GM11168 (cell line): ENCODE measurements around the gene HENMT1.

Source experiments
- in situ Hi-C: fragments of 300-500 bp; cut with MboI; formaldehyde crosslinking; loops from one replicate; pipeline ENCODE4 v1.12.0; 2022; ENCODE audit warnings: low sequenced_read_pairs; ENCODE audit not compliant: unreplicated experiment

The HENMT1 gene

GRCh38 chr1:108636876-108637275, 24.0 kb downstream of the HENMT1 start:
- in situ Hi-C loops, result no loop called here

DNA sequence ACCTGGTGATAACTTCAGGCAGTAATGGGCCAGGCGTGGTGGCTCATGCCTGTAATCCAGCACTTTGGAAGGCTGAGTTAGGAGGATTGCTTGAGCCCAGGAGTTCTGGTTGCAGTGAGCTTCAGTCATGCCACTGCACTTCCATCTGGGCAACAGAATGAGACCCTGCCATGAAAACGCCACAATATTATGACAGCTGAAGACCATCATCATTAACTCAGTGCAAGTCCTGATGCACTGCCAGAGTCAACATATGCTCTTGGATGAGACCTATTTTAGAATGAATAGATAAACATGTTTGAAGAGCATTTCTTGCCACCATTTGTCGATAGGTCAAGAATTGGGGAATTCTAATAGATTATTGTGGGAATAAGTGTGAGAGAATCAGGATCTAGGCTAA, 26.4 kb downstream of the HENMT1 start:
- in situ Hi-C loops, result no loop called here

DNA sequence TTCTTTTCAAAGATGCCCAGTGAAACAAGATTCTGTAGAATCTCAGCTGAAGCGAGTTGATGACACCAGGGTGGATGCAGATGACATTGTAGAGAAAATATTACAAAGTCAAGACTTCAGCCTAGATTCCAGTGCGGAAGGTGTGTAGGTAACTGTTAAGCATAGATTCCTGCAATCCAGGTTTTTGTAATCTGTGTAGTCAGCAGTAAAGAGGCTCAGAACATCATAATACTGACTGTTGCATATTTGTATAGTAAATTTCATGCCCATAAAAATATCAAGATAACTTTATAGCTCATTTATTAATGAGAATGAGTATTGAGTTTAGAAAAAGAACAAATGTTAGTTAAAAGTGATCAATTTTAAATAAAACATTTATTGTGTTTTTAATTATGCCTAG, 32.2 kb downstream of the HENMT1 start:
- in situ Hi-C loops, result no loop called here

- in situ Hi-C loops, result no loop called here
Observed at GRCh38 chr1:108627951-108628350, 32.9 kb downstream of the HENMT1 start.

DNA sequence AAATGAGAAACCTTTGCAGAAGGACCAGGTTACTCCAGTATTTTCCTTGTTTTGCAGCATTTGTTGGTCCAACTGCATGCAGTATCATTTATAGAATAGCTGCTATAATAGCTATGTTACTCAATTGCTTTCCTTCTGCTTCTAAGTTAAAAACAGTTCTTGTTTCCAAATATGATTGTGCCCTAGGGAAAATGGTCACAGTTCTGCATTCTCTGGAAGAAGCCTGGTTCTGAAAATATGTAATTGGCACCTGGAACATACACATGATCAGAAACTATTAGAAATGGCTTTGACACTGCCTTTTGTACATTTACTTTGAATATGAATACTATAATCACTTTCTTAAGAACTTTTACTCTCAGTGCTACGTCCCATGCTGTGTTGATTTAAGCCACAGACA, 33.6 kb downstream of the HENMT1 start:
- in situ Hi-C loops, result no loop called here

DNA sequence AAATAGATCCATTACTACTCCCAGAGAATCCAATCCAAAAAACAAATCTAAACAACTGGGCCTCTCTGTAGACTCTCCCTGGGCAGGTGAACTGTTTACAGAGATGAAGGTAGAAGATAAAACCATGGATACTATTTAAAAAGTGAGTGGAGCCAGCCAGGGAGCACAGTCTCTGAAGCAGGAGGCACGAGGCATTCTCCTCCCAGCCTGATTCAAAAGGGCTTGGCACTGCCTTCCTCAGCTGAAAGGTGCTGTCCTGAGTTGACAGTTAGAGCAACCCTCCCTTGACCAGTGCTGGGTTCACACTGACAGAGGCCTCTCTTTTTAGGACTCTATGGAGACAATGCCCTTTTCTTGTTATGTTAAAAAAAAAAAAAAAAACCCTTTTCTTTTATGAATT, 36.8 kb downstream of the HENMT1 start:
- in situ Hi-C loops, result no loop called here

DNA sequence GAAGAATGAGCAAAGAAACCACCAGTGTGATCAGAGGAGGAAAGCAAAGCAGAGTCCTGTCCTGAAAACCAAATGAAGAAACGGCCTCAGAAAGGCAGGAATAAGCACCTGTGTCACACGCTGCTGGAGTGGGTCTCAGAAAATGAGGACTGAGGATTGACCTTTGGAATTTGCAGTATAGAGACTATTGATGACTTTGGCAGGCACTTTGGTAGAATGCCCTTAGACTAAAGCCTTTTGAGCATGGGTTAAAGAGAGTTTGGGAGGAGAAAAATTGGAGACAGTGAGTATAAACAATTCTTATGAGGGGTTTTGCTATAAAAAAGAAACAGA, 43.2 kb downstream of the HENMT1 start:
- in situ Hi-C loops, result no loop called here

DNA sequence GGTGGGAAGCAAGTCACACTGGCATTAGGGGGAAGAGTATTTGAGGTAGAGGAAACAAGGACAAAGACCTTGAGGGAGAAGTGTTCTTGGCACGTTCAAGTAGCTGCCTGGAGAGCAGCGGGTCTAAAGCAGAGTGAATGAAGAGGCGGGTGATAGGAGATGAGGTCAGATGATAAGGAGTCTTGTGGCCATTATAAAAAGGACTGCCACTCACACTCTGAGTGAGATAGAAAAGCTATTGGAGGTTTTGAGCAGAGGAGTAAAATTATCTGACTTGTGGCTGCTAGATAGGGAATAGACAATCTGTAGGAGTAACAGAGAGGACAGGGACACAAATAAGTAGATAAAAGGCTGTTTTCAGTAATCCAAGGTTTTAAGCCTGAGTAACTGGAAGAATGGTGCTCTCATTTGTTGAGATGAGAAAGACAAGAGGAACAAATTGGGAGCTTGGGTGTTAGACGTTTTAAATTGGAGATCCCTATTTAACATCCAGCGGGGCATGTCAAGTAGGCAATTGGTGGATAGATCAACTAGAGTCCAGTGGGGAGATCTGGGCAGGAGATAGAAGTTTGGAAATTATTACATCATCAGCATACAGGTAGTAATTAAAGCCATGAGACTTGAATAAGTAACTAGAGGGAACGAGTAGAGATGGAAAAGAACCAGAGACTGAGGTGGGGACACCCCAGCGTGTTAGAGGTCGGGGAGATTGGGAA, 43.7 kb downstream of the HENMT1 start:
- in situ Hi-C loops, result no loop called here

- in situ Hi-C loops, result no loop called here
Observed at GRCh38 chr1:108615544-108615943, 45.3 kb downstream of the HENMT1 start.

GRCh38 chr1:108612496-108612895, 48.4 kb downstream of the HENMT1 start:
- in situ Hi-C loops, result no loop called here

DNA sequence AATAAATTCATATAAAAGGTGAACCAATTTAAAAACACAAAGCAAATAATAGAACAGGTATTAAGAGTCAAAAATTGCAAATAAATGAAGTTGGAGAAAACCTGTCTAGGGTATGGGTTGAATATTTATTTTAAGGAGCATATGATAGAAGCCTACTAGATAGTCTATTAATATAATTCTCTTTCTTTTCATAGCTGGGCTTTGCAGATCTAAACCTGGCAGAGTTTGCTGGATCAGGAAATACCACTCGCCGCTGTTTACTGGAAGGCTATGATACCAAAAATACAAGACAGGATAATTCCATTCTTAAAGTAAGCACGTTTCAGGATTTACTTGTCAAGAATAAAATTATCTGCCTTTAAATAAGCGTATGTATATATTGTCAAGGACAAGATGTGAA, 48.9 kb downstream of the HENMT1 start:
- in situ Hi-C loops, result no loop called here

GRCh38 chr1:108610073-108610472, 50.8 kb downstream of the HENMT1 start:
- in situ Hi-C loops, result no loop called here

GRCh38 chr1:108609483-108610049, 51.3 kb downstream of the HENMT1 start:
- in situ Hi-C loops, result no loop called here

DNA sequence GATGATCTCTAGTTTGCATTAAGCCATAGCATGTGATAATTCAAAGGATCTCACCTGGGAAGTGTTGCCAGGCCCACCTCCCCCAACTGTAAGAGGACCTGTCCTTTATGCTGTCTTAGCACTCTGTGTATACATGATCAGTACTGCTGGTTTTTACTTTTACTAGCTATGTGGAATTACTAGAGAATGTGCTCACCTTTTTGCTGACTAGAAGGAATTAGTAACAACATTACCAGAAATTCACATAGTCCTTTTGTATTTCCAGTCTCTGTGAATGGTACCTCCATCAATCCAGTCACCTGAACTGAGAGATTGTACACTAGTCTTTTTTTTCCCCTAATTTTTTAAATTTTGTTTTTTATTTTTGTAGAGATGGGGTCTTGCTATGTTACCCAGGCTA, 54.4 kb downstream of the HENMT1 start:
- in situ Hi-C loops, result no loop called here

DNA sequence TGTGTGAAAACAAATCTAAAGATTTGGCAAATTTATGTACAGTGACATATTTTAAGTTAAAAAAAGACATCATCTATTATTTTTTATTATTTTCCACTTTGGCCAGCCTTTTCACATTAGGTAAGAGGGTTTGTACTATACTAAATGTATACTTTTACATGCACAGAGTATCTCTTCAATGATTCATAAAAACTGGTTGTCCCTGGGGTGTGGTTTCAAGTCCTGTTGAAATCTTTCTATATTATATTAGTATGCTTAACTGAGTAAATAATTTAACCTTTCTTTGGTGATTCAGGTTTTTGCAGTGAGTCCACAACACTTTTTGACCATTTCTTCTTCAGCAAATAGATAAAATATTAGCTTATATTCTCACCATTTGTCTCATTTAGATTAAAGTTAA, 55.3 kb downstream of the HENMT1 start:
- in situ Hi-C loops, result no loop called here

- in situ Hi-C loops, result no loop called here
Observed at GRCh38 chr1:108601708-108602410, 59.0 kb downstream of the HENMT1 start.

DNA sequence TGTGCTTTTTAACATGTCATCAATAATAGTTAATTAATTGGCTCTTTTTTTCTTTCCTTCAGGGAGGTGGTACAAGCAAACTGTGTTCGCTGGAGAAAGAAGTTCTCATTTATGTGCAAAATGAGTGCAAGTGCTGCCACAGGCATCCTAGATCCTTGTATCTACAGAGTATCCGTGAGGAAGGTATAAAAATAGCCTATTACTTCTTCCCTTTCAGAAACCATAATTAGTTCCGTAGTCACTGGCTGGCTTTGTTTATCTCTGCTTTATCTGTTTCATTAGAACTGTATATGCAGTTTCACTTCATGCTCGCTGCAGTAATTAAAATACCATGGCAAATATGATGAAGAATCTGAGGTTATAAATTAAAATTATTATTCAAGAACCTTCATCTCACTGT, 60.4 kb downstream of the HENMT1 start:
- in situ Hi-C loops, result no loop called here

GRCh38 chr1:108598340-108598739, 62.6 kb downstream of the HENMT1 start:
- in situ Hi-C loops, result no loop called here
